COR-L47 (cell line): Measurements from ENCODE around the gene CCDC40.
A peak's percentile ranks its signal among the peaks of the same experiment; 100 is the strongest.

Experiments
- DNase-seq: peaks from one replicate; lab custom pipeline; 2025; lab: John Stamatoyannopoulos, UW

Gene CCDC40

GRCh38 chr17:80000981-80001775, 35.3 kb upstream of the CCDC40 start:
- DNase-seq, result no peak

GRCh38 chr17:80002070-80002641, 34.3 kb upstream of the CCDC40 start:
- no peak for DNase-seq

- DNase-seq, result no peak
These were observed 33.6 kb upstream of the CCDC40 start for GRCh38 chr17:80002690-80003490.

GRCh38 chr17:80003969-80004368, 32.5 kb upstream of the CCDC40 start:
- DNase-seq, result no peak

- DNase-seq, result peak; percentile 64
These were observed 30.8 kb upstream of the CCDC40 start for GRCh38 chr17:80005360-80006338.

- no peak for DNase-seq
These were observed 30.1 kb upstream of the CCDC40 start for GRCh38 chr17:80006339-80006720.

GRCh38 chr17:80006811-80007752, 29.4 kb upstream of the CCDC40 start:
- no peak for DNase-seq

GRCh38 chr17:80007939-80008338, 28.5 kb upstream of the CCDC40 start:
- DNase-seq, result no peak

- peak; percentile 94 for DNase-seq
These were observed 28.0 kb upstream of the CCDC40 start for GRCh38 chr17:80008383-80008840.

- no peak for DNase-seq
These were observed 27.6 kb upstream of the CCDC40 start for GRCh38 chr17:80008848-80009247.

GRCh38 chr17:80009391-80010282, 26.8 kb upstream of the CCDC40 start:
- no peak for DNase-seq

- no peak for DNase-seq
These were observed 26.1 kb upstream of the CCDC40 start for GRCh38 chr17:80010283-80010858.

- DNase-seq, result no peak
These were observed 24.4 kb upstream of the CCDC40 start for GRCh38 chr17:80011989-80012555.

GRCh38 chr17:80012765-80013741, 23.4 kb upstream of the CCDC40 start:
- DNase-seq, result no peak

GRCh38 chr17:80017226-80018010, 19.0 kb upstream of the CCDC40 start:
- DNase-seq, result no peak

GRCh38 chr17:80018917-80019651, 17.4 kb upstream of the CCDC40 start:
- no peak for DNase-seq
